ENCODE results near the gene ELN. TPM values are rescaled to one million over a fixed set of nuclear protein-coding genes. Genes with fewer than 3 reads are reported as not detected.
"Not testable (repeated sequence)": the region's sequence is repeated elsewhere in the genome, so short reads cannot be mapped to it uniquely, and the experiment has no call there.

Gene ELN
- total RNA-seq: 83.3 TPM
- long read RNA-seq, transcript ELN-209 (32 exons, 3,109 nt): minor isoform, 6 of 115 reads
- long read RNA-seq, transcript ELN-201 (33 exons, 3,781 nt): major isoform, 8 of 115 reads
- long read RNA-seq, partial matches to known transcripts: 50 of 115 reads
- long read RNA-seq, other reads (novel, unspliced or antisense): 44 of 115 reads

DNA sequence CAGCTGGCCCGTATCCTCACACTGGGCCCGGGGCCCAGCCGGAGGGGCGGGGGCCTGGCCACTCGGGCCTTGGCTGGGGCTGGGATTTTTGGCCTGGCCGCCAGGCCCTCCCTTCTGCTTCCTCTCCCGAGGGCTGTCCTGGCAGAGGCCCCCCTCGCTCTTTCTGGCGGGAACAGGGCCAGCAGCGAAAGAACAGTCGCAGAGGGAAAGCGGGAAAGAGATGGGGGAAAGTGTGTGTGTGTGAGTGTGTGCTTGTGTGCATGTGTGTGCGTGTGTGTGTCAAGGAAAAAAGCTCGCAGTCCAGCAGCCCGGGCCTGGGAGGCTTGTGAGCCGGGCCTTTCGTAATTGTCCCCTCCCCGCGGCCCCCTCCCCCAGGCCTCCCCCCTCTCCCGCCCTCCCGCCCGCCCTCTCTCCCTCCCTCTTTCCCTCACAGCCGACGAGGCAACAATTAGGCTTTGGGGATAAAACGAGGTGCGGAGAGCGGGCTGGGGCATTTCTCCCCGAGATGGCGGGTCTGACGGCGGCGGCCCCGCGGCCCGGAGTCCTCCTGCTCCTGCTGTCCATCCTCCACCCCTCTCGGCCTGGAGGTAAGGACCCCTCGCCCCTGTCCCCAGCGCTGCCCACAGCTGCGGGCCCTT lies at the start of gene ELN:
TSS of gene ELN (plus strand) at position 491 of the 638 bp plus-strand sequence. CDS start at position 506, 15 bp downstream.
- peak within 1 kb of the TSS; percentile 79 for H3K27ac ChIP-seq
- H3K4me1 ChIP-seq: peaks cover 59% of the 10 kb centered on the region
- DNase-seq: peak; percentile 72
- TF ChIP-seq, protein P1, sequence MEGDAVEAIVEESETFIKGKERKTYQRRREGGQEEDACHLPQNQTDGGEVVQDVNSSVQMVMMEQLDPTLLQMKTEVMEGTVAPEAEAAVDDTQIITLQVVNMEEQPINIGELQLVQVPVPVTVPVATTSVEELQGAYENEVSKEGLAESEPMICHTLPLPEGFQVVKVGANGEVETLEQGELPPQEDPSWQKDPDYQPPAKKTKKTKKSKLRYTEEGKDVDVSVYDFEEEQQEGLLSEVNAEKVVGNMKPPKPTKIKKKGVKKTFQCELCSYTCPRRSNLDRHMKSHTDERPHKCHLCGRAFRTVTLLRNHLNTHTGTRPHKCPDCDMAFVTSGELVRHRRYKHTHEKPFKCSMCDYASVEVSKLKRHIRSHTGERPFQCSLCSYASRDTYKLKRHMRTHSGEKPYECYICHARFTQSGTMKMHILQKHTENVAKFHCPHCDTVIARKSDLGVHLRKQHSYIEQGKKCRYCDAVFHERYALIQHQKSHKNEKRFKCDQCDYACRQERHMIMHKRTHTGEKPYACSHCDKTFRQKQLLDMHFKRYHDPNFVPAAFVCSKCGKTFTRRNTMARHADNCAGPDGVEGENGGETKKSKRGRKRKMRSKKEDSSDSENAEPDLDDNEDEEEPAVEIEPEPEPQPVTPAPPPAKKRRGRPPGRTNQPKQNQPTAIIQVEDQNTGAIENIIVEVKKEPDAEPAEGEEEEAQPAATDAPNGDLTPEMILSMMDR (IDR thresholded peaks at IDR 0.05): no peak
- intact Hi-C loops (cut with DNase I): no loop called here
- H3K4me3 ChIP-seq: peak within 1 kb of the TSS; percentile 60
- peaks cover 29% of the 10 kb centered on the region for H3K27me3 ChIP-seq (ENCODE audit: low read depth)
- no peaks in the 10 kb centered on the region for H3K36me3 ChIP-seq
- peak; percentile 63 to 80 for ATAC-seq
- H3K9me3 ChIP-seq: no peaks in the 10 kb centered on the region

DNA sequence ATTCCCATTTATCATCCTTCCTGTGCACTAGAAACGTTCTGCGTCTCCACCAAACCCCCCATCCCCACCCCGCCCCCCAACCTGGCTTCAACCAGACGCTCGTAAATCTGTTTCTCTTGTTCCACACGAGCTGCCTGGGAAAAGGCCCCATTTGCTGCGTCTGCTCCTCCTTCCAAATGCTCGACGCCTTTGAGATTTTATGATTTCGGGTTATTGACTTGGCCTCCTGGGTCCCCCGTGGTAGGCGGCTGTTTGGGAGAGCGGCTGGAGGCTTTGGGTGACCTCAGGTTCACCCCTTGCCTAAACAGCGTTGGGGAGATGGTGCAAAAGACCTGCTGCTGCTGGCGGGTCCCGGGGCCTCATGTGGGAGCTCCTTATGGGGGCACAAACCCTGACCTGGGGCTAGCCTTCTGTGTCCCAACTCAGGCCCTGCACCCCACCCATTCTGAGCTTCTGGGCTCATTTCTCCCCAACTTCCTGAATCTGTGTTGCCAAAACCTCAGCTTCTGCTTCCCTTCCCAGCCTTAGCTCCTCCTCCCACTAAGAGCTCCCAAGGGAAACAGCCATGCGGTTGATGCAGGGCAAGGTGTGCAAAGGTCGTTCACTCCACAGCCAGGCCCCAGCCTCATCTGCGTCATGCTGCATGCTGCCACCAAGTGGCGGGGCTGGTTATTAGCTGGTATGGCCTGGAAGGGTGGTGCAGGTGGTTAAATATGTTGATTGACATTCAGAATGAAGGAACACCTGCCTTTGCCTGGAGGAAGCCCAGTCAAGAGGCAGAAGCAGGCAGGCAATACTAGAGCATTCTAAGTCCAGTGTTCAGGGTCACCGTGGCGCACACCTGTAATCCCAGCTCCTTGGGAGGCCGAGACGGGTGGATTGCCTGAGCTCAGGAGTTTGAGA lies 49.1 kb upstream of the ELN start:
- no peak overlapping the region for H3K27ac ChIP-seq
- intact Hi-C loops (cut with DNase I): no loop called here
- no peaks in the 10 kb centered on the region for H3K9me3 ChIP-seq
- ATAC-seq (peak; percentile 72 to 85), DNase-seq (peak; percentile 82)
- H3K27me3 ChIP-seq (ENCODE audit: low read depth): no peaks in the 10 kb centered on the region
- no peaks in the 10 kb centered on the region for H3K4me1 ChIP-seq
- no peak overlapping the region for H3K4me3 ChIP-seq
- H3K36me3 ChIP-seq: no peaks in the 10 kb centered on the region
- TF ChIP-seq, protein P1 (IDR thresholded peaks at IDR 0.05): peak; percentile 32

DNA sequence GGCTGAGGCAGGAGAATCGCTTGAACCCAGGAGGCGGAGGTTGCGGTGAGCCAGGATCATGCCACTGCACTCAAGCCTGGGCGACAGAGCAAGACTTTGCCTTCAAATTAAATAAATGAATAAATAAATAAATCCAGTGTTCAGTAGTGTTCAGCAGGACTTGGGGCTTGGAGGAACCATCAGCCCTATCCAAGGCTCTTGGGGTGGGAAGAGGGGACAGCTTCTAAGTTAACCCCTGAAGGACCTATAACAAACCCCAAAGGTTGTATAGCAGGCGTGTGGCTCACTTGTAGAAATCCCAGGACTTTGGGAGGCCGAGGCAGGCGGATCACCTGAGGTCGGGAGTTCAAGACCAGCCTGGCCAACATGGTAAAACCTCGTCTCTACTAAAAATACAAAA lies 48.3 kb upstream of the ELN start:
- H3K36me3 ChIP-seq; intact Hi-C loops (cut with DNase I); H3K27me3 ChIP-seq (ENCODE audit: low read depth); DNase-seq; H3K4me1 ChIP-seq; H3K9me3 ChIP-seq; H3K4me3 ChIP-seq; H3K27ac ChIP-seq; ATAC-seq: not testable (repeated sequence)

DNA sequence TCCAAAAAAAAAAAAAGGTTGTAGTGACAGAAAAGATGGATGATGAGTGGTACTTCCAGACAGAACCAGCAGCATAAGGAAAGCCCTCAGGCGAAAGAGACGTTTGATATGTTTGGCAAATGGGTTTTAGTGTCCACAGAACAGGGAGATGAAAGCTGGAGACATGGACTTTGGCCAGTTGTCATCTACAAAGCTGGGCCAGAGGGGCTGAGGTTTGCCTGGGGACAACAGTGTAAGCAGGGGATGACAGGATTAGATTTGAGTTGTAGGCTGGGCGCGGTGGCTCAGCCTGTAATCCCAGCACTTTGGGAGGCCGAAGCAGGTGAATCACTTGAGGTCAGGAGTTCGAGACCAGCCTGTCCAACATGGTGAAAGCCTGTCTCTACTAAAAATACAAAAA lies 47.8 kb upstream of the ELN start:
- Histone ChIP-seq H3K36me3 (no peaks in the 10 kb centered on the region), H3K27me3 (ENCODE audit: low read depth) (no peaks in the 10 kb centered on the region), H3K27ac (no peak overlapping the region), H3K4me3 (no peak overlapping the region), H3K4me1 (no peaks in the 10 kb centered on the region), H3K9me3 (no peaks in the 10 kb centered on the region)
- DNase-seq (peak; percentile 6), ATAC-seq (no peak)
- TF ChIP-seq, protein P1 (IDR thresholded peaks at IDR 0.05): no peak
- intact Hi-C loops (cut with DNase I): no loop called here

DNA sequence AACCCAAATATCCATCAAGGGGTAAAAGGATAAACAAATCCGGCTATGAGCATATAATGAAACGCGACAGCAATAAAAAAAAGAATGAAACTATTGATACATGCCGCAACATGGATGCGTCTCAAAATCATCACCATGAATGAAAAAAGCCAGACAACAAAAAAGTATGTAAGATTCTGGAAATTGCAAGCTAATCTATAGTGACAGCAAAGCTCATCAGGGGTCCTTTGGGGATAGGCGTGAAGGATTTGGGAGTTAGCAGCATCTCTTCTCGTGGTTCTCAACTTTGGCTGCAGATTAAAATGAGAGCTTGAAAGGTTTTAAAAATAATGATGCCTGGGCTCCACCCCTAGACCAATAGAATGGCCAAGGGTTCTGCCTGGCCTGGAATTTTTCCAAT lies 46.0 kb upstream of the ELN start:
- ATAC-seq: no peak
- DNase-seq: no peak
- no peak overlapping the region for H3K4me3 ChIP-seq
- H3K9me3 ChIP-seq: no peaks in the 10 kb centered on the region
- intact Hi-C loops (cut with DNase I): no loop called here
- no peak overlapping the region for H3K27ac ChIP-seq
- H3K4me1 ChIP-seq: no peaks in the 10 kb centered on the region
- H3K27me3 ChIP-seq (ENCODE audit: low read depth): no peaks in the 10 kb centered on the region
- TF ChIP-seq, protein P1 (IDR thresholded peaks at IDR 0.05): no peak
- no peaks in the 10 kb centered on the region for H3K36me3 ChIP-seq
